Tibial artery (tissue), 4 donors: ENCODE results near the gene GALNTL6.

Experiments used
- DNase-seq, 2 donors: peaks; one replicate each; pipeline ENCODE4 v3.0.0-alpha.2; 2019
- H3K27ac ChIP-seq, 2 donors: fragments of 200-600 bp; sonication (generic) in 1 of 2; 1 replicate in 1 of 2; 2 replicates in 1 of 2; pipeline ENCODE4 v1.5.1; 2018 to 2019; ENCODE audit warnings: mild to moderate bottlenecking in 1 of 2
- H3K27me3 ChIP-seq, 2 donors: fragments of 200-600 bp; sonication (generic) in 1 of 2; one replicate each; pipeline versions ENCODE4 v1.5.1 to v1.6.0; 2016 to 2019
- H3K36me3 ChIP-seq, 3 donors: fragments of 200-600 bp; sonication (generic) in 2 of 3; one replicate each; pipeline ENCODE4 v1.5.1; 2016 to 2019; ENCODE audit warnings: mild to moderate bottlenecking in 2 of 3
- H3K4me1 ChIP-seq, 4 donors: fragments of 200-600 bp; sonication (generic) in 2 of 4; 1 replicate in 3 of 4; 2 replicates in 1 of 4; pipeline ENCODE4 v1.5.1; 2016 to 2019
- H3K4me3 ChIP-seq, 2 donors: fragments of 200-600 bp; sonication (generic) in 1 of 2; 1 replicate in 1 of 2; 2 replicates in 1 of 2; pipeline ENCODE4 v1.5.1; 2018 to 2019; ENCODE audit warnings: mild to moderate bottlenecking in 2 of 2
- H3K9me3 ChIP-seq, 3 donors: fragments of 200-600 bp; sonication (generic) in 1 of 3; one replicate each; pipeline ENCODE4 v1.5.1; 2016 to 2019
- intact Hi-C: fragments of 100-400 bp; cut with DNase I; formaldehyde crosslinking; loops from one replicate; pipeline ENCODE4 v1.15.0; 2023; ENCODE audit warnings: low total_unique reads
- TF ChIP-seq, protein P1 (sequence below), 2 experiments: fragments of 200-600 bp in 1 of 2; fragments of 450-650 bp in 1 of 2; IDR thresholded peaks; one replicate each; pipeline ENCODE4 v1.5.1; 2017 to 2019; ENCODE audit warnings: antibody characterized with exemption in 2 of 2, mild to moderate bottlenecking in 1 of 2, moderate library complexity in 1 of 2

GALNTL6 gene

DNA sequence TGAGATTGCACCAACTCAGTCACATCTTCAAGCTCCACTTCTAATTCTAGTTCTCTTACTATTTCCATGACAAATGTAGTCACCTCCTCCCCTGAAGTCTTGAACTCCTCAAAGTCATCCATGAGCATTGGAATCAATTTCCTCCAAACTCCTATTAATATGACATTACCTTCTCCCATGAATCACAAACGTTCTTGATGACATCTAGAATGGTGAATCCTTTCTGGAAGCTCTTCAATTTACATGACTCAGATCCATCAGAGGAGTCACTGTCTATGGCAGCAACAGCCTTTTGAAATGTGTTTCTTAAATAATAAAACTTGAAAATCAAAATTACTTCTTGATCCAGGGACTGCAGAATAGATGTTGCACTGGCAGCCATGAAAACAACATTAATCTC, 34.5 kb downstream of the GALNTL6 start:
- intact Hi-C loops, result no loop called here
- Histone ChIP-seq H3K36me3 (no peaks in the 10 kb centered on the region), H3K4me3 (no peak overlapping the region), H3K9me3 (no peaks in the 10 kb centered on the region), H3K4me1 (no peaks in the 10 kb centered on the region), H3K27ac (no peak overlapping the region), H3K27me3 (no peaks in the 10 kb centered on the region)
- no peak for DNase-seq
- TF ChIP-seq, protein P1, sequence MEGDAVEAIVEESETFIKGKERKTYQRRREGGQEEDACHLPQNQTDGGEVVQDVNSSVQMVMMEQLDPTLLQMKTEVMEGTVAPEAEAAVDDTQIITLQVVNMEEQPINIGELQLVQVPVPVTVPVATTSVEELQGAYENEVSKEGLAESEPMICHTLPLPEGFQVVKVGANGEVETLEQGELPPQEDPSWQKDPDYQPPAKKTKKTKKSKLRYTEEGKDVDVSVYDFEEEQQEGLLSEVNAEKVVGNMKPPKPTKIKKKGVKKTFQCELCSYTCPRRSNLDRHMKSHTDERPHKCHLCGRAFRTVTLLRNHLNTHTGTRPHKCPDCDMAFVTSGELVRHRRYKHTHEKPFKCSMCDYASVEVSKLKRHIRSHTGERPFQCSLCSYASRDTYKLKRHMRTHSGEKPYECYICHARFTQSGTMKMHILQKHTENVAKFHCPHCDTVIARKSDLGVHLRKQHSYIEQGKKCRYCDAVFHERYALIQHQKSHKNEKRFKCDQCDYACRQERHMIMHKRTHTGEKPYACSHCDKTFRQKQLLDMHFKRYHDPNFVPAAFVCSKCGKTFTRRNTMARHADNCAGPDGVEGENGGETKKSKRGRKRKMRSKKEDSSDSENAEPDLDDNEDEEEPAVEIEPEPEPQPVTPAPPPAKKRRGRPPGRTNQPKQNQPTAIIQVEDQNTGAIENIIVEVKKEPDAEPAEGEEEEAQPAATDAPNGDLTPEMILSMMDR (IDR thresholded peaks at IDR 0.05), result no peak

- Histone ChIP-seq H3K27ac (no peak overlapping the region), H3K9me3 (no peaks in the 10 kb centered on the region), H3K4me3 (no peak overlapping the region), H3K27me3 (no peaks in the 10 kb centered on the region), H3K4me1 (no peaks in the 10 kb centered on the region), H3K36me3 (no peaks in the 10 kb centered on the region)
- TF ChIP-seq, protein P1 (IDR thresholded peaks at IDR 0.05), result no peak
- no peak for DNase-seq
- intact Hi-C loops, result no loop called here
Measured at GRCh38 chr4:171849686-171850222, 36.5 kb downstream of the GALNTL6 start.

GRCh38 chr4:171851295-171851694, 38.1 kb downstream of the GALNTL6 start:
- Histone ChIP-seq H3K36me3 (no peaks in the 10 kb centered on the region), H3K4me3 (no peak overlapping the region), H3K4me1 (no peaks in the 10 kb centered on the region), H3K27me3 (no peaks in the 10 kb centered on the region), H3K9me3 (no peaks in the 10 kb centered on the region), H3K27ac (no peak overlapping the region)
- TF ChIP-seq, protein P1 (IDR thresholded peaks at IDR 0.05), result no peak
- DNase-seq, result no peak
- intact Hi-C loops, result no loop called here

DNA sequence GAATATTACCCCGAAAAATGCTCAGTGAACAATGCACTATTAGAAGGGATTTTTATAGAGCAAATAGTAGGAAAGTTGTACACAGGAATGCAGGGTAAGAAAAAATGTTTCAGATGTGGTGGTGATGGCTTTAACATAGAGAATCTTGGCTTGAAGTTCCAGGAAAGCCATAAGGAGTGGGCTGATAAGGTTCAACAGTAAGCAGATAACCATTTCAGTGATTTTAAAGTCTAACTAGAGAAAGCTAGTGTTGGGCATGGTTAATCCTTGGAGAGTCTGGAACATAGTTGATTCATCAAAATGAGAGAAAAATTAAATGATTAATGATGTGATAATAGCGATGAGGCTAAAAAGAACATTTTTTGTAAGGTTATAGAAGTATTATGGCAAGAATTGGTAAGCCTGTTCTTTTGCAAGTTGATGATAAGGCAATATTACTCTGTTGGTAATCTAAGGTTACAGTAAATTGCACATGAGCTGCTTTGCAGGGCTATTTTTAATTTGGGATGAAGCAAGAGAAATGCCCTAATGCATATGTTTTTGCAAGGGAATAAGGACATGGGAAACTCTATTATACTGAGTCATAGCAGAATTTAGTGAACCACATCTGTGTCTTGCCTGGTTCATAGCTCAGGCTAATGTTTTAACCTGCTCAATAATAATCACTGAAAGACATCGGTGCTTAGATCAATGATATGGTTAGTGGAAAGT, 44.3 kb downstream of the GALNTL6 start:
- no peak overlapping the region for H3K27ac ChIP-seq
- H3K4me1 ChIP-seq, result no peaks in the 10 kb centered on the region
- no peak overlapping the region for H3K4me3 ChIP-seq
- intact Hi-C loops, result no loop called here
- no peak for DNase-seq
- H3K27me3 ChIP-seq, result no peaks in the 10 kb centered on the region
- no peaks in the 10 kb centered on the region for H3K36me3 ChIP-seq
- no peaks in the 10 kb centered on the region for H3K9me3 ChIP-seq
- TF ChIP-seq, protein P1 (IDR thresholded peaks at IDR 0.05), result no peak

GRCh38 chr4:171875291-171875690, 62.1 kb downstream of the GALNTL6 start:
- no peak overlapping the region for H3K4me3 ChIP-seq
- intact Hi-C loops, result no loop called here
- no peaks in the 10 kb centered on the region for H3K27me3 ChIP-seq
- H3K27ac ChIP-seq, result no peak overlapping the region
- no peaks in the 10 kb centered on the region for H3K9me3 ChIP-seq
- TF ChIP-seq, protein P1 (IDR thresholded peaks at IDR 0.05), result no peak
- no peaks in the 10 kb centered on the region for H3K36me3 ChIP-seq
- no peaks in the 10 kb centered on the region for H3K4me1 ChIP-seq
- DNase-seq, result no peak
